Activated CD4-positive, alpha-beta T cell treated with anti-CD3 and anti-CD28 coated beads for 48 hours (primary cell): ENCODE results near the gene CSMD2.

Source experiments
- DNase-seq: peaks from one replicate; pipeline ENCODE4 v3.0.0-alpha.2; 2020

The CSMD2 gene

DNA sequence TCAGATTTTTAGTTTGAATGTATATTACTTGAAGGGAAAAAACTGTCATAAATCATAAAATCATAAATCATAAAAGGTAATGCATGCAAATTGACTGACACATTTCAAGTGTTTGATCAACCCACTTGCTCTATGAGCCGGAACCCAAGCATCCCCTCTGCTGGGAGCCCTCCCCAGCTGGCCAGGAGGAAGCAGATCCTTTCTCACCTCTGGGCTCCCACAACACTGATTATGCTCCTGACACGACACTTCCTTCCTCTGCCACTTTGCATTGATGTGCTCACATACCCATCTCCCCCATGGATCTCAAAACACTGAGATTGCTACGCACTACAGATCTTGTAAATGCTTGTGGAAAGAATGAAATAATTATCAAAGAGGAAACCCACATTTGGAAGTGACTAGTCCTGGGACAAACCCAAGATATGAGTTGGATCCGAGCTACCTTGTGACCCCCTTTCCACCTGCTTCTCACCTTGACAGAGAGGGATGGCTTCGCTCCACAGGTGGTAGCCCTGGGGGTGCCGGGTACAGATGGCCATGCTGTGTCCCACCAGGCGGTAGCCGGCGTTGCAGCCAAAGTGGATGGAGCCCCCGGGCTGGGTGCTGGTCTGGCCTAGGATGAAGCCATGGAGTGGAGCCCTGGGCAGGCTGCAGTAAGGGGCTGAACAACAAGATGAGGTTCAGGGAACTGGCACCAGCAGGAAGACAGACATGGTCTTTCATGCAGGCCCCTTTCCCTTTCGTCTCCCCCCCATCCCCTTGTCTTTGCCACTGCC, 588.0 kb downstream of the CSMD2 start:
- DNase-seq = no peak

DNA sequence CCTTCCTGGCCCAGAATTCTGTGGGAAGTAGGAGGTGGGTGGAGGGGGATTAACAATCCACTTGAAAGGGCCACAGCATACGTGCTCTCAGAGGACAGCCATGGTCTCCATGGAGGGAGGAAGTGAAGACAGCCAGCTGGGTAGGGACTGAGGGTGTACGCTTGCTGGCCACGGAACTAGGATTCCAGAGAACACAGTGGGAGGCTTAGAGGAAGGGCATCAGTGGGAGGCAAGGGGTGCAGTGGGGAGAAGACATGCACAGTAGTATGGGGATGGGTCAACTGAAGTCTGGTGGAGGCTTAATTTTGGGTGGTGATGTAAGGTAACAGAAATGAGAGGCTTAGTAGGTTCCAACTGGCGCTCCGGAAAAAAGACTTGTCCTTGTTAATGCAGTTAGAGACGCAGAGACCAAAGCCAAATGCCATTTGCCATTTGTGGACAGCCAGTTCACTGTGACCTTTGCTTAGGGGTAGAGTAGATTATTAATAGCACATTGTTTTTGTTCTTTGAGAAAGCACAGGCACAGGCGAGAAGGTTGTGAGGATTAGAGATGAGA, 589.6 kb downstream of the CSMD2 start:
- no peak for DNase-seq

DNA sequence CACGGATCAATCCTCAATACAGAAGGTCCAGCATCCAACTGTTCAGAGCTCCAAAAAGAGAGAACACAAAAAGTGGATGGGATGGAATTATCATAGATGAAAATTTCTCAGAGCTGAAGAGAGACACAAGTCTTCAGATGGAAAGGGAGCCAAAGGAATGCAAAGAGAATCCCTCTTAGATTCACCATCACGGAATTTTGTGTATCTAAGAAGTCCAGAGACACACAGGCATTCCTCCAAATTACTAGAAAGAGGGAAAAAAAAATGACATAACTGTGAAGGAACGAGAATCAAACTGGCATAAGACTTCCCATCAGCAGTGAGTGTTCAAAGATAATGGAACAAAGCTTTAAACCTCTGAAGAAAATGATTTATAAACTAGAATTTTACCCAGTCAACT, 591.4 kb downstream of the CSMD2 start:
- no peak for DNase-seq

DNA sequence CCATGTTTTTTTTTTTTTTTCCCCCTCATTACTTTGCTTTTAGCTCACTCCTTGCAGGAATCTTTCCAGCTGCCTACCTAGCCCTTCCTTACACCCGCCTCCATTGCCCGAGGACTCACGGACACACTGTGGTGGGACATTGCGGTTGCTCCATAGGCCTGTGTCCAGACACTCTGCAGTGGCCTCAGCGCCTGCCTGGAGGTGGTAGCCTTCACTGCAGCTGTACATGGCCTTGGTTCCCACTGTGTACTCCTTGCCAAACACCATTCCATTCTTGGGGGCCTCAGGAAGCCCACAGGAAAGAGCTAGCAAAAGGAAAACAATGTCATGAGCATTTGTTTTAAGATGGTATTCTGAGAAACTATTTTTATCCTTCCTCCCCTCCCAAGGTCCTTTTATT, 592.6 kb downstream of the CSMD2 start:
- DNase-seq = no peak

DNA sequence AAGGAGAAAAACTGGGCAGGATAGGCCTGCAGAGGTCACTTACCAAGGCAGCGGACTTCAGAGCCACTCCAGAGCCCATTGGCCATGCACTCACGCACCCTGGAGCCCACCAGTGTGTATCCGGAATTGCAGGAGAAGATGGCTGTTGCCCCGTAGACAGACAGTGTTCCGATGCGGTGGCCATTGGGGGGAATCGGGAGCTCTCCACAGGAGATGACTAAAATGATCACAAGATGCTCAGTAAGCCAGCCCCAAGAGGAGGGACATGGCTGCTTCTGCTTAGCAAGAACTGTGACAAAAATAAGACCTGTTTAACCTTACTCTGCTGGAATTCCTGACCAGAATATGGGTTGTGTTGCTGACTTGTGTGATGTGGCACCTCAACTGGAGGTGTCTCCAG, 595.7 kb downstream of the CSMD2 start:
- no peak for DNase-seq

DNA sequence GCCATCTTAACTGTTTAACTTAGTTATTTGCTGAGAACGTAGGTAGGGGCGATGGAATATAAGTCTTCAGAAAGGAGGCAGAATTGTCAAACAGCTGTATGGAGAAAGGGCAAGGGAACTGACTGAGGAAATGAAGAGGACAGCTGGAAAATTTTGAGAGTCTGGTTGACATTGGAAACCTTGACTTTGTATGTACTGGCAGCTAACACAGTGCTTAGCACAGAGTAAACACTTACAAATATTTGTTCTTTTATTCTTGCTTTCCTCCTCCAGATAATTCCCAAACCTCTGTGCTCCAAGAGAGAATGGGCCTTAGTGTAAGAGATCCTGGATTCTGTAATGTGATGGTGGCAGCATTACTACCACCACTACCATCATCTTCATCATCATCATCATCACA, 601.3 kb downstream of the CSMD2 start:
- DNase-seq = no peak

DNA sequence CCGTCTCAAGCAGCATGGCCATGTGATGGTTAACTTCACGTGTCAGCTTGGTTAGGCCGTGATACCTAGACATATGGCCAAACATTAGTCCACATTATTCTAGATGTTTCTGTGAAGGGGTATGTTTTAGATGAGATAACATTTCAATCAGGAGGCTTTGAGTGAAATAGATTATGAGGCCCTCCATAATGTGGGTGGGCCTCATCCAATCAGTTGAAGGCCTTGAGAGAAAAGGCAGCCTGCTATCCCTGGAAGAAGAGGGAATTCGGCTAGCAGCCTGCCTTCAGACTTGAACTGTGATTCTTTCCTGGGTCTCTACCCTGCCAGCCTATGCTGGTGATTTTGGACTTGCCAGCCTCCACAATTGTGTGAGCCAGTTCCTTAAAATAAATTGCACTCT, 602.5 kb downstream of the CSMD2 start:
- no peak for DNase-seq

DNA sequence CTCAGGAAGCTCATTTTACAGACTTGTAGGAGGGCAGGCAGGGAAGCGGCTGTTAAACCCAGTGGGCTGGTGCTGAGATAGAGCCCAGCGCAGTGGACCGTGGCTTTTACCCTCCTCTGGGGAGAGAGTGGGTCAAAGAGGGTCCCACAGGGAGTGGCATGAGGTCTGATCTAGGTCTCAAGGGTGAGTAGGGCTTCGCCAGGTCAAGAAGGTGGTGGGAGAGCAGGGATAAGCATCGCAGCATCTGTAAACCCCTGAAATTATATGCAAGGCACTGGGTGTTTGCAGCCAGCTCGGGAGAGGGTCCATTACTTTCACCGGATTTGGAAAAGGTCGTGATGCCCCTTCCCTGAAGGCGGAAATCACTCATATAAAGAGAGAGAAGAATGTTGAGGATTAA, 603.5 kb downstream of the CSMD2 start:
- DNase-seq = no peak

DNA sequence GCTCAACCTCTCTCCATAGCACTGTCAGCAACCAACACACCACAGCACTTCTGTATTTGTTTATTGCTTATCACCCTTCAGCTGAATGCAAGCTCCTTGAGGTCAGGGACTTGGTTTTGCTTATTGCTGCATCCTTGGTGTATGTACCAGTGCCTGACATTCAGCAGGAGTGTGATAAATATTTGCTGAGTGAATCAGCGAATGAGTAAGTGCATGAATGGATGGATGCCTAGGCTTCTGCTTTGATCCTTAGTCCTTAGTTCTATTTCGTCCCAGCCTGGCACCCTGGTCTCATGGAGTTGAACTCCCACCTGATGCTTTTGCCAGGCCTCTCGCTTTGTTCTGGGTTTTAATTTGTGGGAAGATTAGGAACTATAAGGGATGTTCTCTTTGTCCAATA, 604.4 kb downstream of the CSMD2 start:
- DNase-seq = no peak

DNA sequence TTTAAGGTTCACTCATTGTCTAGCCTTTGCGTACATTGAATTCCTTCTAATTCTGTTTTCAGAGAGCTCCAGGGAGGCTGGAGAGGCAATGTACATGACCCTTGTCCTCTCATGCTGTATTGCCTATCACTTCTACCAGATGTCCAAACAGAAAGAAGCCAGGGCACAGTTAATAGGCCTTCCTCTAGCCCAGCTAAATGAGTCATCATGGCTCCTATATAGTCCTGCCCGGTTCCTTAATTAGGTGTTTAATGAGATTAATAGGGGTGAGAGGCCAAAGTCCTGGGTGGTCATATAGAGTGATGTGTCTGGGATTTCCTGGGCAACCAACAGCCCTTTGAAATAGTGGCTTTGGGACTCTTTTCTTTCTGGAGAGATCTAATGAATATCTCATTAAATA, 616.3 kb downstream of the CSMD2 start:
- DNase-seq = no peak

DNA sequence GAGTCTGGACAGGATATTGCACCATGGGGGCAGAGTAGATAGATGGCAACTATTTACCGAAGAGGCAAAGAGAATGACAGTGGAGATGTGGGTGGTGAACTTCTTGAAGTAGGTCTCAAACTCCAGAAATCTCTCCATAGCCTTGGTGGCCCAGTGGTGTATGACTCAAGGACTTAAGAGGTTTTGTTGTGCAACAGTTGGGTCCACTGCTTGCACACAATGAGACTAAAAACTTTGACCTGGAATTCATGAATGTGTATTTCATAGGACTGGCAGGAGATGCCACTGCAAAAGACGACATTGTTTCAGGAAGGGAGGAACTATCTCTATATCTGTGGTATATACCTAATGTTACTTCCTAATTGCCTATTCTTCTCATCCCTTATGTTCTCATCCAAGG, 616.7 kb downstream of the CSMD2 start:
- no peak for DNase-seq

DNA sequence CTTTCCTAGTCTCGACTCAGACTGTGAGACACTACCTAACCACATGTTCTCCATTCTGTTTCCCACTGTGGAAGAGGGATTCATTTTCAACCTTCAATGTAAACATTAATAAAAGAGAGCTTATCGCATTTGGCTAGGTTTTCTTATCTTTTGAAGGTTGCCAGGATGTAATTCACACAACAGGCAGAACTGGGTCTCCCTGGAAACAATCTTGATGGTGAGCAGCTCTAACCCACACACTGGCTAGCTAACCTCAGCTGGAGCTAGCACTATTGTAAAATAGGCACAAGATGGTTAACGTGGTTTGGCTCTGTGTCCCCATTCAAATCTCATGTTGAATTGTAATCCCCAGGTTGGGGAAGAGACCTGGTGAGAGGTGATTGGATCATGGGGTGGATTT, 617.5 kb downstream of the CSMD2 start:
- no peak for DNase-seq

DNA sequence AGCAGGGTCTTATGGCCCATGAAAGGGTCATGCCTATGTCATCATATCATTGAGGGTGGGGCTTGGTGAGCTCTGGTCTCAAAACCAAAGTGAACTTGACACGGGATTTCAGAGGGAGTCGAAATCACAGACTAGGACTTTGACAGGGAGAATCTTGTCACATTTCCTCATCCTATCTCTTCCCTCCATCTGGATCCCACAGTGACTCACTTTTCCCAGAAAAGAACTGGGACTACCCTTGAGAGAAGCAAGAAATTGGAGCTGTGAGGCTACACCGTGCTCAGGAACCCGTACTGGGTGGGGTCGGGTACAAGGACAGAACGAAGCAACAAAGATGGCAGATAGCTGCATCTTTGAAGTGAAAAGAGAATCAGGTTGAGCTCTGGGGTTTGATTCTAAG, 623.1 kb downstream of the CSMD2 start:
- DNase-seq = no peak

DNA sequence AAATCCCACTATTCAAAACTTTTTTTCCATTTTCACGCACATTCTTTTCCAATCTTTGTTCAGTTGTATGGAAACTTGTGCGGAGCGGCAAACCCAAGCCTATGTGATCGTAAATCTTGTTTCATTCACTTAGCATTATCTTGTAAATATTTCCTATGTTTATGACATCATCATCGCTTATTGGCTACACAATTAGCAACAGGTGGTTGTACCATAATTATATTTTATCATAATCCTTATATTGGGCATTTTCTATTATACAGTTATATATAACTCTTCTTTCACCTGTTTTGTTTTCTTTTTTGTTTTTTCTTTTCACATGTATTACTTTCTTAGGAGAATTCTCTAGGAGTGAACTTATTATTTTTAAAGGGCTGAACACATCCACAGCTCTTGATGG, 627.1 kb downstream of the CSMD2 start:
- DNase-seq = no peak

DNA sequence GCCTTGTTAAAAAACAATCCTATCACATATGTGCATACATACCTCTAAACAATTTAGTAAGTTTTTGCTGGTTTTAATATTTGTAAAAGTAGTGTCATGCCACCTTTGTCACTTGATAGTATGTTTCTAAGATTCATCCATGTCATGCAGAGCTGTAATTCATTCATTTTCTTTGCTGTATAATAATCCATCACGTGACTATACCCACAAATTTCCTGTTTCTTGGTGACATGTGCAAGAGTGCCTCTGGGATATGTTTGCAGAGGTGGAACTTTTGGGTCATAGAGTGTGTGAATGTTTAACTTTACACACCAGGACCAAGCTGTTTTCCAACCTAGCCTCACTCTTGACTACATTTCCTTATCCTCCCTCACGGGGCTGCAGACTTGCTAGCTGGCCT, 629.7 kb downstream of the CSMD2 start:
- DNase-seq = no peak

DNA sequence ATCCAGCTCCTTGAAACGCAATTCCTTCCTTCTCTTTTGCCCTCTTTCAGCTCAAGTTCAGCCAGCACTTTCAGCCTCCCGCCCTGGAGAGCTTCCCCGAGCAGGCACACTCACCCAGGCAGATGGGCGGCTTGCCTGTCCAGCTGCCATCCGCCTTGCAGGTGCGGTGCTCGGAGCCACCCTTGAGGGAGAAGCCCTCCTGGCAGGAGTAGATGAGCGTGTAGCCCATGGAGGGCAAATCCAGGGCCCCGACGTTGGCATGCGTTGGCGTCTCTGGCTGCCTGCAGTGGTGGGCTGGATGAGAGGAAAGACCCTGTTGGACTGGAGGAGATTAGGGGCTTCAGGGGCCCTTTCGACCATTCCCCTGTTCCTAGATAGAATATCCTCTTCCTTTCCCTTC, 632.1 kb downstream of the CSMD2 start:
- no peak for DNase-seq

DNA sequence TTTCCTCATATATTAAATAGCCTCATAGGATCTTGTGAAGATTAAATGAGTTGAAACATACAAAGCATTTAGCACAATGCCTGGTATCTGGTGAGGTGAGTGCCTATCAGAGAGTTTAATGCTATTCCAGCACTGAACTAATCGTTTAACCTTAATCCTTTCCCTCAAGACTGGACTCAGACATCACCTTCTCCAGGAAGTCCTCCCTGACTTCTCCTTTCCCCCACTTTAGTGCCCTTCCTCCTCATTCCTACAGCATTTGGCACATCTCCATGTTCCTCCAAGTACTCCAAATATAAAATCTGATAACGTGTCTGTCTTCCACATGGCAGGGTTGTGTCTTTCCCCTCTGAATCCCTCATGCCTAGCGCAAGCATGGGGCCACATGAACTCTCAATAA, 632.8 kb downstream of the CSMD2 start:
- no peak for DNase-seq

DNA sequence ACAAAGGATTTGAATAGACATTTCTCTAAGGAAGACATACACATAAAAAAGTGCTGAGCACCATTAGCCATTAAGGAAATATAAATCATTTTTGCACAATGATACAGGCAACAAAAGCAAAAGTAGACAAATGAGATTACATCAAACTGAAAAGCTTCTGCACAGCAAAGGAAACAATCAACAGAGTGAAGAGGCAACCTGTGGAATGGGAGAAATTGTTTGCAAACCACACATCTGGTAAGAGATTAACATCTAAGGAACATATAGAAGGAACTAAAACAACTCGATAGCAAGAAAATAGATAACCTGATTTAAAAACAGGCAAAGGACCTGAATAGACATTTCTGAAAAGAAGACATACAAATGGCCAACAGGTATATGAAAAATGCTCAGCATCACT, 635.1 kb downstream of the CSMD2 start:
- no peak for DNase-seq

DNA sequence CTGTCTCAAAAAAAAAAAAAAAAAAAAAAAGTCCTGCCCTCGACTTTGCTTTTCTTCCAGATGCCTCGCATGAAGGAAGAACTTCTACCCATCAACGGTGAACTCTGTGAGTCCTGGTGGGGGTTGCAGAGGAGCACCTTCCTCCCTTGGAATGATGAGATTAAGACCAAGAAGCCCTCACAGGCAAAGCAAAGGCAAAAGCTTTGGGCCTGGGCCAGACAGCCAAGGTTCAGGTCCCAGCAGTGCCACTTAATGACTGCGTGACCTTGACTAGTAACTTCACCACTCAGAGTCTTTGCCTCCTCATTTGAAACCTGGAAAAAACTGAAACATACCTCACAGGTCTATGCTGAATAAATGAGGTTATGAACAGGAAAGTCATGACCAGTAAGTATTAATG, 637.1 kb downstream of the CSMD2 start:
- no peak for DNase-seq

DNA sequence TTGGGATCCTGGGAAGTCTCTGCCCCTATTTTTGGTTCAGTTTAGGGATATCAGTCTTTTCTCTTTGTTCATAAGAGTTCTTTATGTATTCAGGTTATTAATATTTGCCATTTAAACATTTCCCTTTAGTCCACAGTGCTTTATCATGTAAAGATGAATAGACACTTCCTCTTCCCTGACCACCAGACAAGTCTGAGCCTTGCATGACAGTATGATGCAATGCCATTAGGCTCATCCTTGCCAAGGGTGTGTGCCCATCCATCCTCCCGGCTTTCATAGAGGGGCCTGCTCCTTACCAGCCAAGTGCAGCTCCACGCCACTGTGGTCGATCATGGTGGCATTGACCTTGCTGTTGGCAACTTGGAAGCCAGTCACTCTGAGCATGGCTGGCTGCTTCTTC, 640.4 kb downstream of the CSMD2 start:
- no peak for DNase-seq

DNA sequence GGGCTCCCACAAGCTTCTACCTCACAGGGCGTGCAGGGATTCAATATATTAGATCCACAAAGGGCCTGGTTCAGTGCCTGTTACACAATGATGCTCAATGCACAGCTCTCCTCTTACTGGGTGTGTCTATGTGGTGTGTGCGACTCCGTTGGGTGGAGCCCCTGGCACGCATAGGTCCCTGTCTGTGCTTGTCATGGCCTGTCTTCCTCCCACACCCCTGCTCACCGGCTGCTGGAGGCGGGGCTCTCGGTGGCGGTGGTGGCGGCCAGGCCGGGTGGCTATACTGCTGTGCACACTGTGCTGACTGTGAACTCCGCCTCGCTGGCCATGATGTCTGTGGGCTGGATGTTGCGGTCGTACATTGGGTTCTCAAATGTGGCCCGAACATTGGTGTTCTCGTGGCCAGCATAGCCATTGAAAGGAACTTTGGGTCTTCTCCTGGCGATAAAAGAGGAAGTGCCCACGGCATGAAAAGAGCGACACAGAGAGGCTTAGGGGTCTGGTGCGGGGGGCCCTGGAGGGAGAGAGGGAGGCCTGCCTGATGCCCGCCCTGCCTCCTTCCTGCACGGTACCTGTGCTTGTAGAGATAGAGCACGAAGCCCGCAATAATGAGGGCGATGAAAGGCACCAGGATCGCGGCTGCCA, 645.7 kb downstream of the CSMD2 start:
- DNase-seq = no peak

DNA sequence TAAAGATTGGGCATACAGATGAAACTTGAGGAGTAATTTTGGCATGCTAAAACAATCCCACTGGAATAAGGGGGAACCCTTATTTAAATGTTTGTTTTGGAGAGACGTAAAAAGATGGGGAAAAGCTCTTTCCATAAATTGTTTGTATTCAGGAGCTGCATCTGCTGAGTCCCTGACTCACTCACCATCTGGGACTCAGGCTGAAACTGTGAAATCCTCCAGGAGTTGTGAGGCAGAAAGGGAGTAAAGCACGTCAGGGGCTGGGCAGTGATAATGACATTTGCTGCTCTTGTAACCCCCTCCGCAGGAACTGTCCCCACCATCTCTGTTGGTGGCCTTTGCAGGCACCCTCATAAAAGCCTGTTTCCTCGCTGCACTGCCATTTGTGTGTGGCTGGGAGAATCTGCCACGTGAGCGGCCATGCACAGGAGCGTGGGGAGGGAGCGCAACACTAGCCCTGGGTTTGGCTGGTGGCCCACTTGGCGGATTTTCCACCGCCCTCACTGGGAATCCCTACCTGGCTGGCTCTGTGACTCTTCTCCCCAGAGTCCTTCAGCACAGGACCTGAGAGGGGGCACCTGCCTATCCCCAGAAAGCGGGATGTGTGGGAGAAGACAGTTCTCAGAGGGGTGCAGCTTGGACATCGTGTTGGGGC, 647.3 kb downstream of the CSMD2 start:
- DNase-seq = no peak

DNA sequence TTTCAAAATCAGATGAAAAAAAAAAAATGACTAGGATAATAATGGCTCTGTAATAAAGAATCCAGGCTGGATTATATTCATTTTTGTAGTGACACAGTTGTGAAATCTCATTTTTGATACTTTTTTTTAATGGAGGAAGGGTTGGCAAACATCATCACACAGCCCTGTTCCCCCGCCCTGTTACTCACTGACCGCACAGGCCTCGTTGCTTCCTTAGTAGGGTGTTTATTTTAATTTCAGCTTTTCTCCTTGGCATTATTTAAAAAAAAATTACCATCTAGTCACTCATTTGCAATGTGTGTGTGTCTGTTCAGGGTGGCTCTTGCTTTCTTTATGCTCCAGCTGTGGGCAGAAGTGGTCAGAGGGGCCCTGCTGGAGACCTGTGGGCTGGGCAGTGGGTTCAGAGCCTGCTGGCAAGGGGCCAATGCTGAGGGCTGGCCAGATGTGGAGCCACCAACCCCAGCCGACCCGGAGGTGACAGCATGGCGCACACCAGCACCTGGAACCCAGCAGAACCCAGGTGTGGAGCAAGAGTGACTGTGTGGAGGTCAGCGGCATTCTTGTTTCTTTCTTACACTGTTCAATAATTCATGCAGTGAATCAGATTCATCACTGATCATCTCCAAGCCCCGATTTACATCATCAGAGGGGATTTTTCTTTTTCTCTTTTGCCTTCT, 648.0 kb downstream of the CSMD2 start:
- DNase-seq = no peak

DNA sequence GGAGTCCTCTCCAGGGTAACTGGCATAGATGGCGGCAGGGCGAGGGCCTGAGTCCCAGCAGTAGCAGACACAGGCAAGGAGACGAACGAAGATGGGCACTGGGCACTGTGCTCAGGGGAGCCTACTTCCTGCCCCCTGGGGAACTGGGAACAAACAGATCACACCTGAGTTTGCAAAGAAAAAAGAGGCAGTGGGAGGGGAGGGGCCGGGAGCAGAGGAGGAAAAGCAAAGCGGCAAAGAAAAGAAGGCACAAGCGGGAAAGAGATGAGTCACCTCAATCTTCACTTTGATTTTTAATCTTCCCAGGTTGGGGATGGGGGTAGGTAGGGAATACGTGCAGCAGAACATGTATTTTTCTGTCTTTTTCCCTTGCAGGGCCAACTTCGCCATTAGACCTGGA, 648.6 kb downstream of the CSMD2 start:
- no peak for DNase-seq
